DOHH2 (cell line): ENCODE measurements around the gene BLOC1S4.

Experiments used
- EZH2phosphoT487 ChIP-seq: fragments of 200-600 bp; sonication (generic); IDR thresholded peaks from 2 replicates; pipeline ENCODE4 v1.6.1; 2017; ENCODE audit warnings: borderline replicate concordance, mild to moderate bottlenecking, antibody characterized with exemption, low read length, moderate library complexity, mixed read lengths
- TF ChIP-seq, protein P1 (sequence below): fragments of 200-600 bp; sonication (generic); IDR thresholded peaks from one replicate; pipeline ENCODE4 v1.5.1; 2014; ENCODE audit warnings: antibody characterized with exemption, mild to moderate bottlenecking, low read depth, low read length; ENCODE audit not compliant: poor library complexity, severe bottlenecking

- TF ChIP-seq, protein P1, sequence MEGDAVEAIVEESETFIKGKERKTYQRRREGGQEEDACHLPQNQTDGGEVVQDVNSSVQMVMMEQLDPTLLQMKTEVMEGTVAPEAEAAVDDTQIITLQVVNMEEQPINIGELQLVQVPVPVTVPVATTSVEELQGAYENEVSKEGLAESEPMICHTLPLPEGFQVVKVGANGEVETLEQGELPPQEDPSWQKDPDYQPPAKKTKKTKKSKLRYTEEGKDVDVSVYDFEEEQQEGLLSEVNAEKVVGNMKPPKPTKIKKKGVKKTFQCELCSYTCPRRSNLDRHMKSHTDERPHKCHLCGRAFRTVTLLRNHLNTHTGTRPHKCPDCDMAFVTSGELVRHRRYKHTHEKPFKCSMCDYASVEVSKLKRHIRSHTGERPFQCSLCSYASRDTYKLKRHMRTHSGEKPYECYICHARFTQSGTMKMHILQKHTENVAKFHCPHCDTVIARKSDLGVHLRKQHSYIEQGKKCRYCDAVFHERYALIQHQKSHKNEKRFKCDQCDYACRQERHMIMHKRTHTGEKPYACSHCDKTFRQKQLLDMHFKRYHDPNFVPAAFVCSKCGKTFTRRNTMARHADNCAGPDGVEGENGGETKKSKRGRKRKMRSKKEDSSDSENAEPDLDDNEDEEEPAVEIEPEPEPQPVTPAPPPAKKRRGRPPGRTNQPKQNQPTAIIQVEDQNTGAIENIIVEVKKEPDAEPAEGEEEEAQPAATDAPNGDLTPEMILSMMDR, result peak; percentile 66
- TF ChIP-seq EZH2phosphoT487, result no peak
Measured at GRCh38 chr4:6674500-6675149, 41.3 kb upstream of the BLOC1S4 start.
